Eye (tissue), 1 donor: ENCODE measurements around the gene F2RL3.

Experiments used
- DNase-seq: peaks from one replicate; pipeline ENCODE4 v3.0.0-alpha.2; 2015

F2RL3 gene

DNA sequence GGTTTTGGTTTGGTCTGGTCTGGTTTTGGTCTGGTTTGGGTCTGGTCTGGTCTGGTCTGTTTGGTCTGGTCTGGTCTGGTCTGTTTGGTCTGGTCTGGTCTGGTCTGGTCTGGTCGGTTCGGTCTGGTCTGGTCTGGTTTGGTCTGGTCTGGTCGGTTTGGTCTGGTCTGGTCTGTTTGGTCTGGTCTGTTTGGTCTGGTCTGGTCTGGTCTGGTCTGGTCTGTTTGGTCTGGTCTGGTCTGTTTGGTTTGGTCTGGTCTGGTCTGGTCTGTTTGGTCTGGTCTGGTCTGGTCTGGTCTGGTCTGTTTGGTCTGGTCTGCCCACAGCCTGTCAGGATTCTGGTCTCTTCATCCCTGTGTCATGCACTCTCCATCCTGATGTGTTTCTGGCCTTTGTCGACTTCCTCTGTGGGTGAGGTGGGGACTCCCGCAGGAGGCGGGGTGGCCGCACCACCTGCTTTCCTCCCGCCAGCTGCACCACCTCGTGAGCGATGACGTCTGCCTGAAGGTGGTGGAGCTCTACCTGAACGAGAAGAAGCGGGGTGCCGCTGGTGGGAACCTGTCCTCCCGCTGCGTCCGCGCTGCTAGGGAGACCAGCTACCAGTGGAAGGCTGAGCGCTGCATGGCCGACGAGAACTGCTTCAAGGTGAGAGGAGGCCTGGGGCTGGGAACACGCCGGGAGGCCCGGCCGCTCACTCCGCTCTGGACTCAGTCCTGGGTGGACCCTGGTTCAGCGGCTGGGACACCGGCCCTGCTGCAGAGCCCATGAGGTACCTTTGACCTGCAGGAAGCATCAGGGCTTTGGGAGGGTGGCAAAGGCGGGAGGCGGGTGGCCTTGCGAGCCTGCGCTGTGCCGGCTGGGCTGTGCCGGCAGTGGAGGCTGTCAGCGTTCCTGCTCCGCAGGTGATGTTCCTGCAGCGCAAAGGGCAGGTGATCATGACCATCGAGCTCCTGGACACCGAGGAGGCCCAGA lies 12.9 kb upstream of the F2RL3 start:
- no peak for DNase-seq

GRCh38 chr19:16876904-16877361 lies 11.9 kb upstream of the F2RL3 start:
- DNase-seq = no peak

- no peak for DNase-seq
These were observed 11.2 kb upstream of the F2RL3 start for GRCh38 chr19:16877581-16877980.

DNA sequence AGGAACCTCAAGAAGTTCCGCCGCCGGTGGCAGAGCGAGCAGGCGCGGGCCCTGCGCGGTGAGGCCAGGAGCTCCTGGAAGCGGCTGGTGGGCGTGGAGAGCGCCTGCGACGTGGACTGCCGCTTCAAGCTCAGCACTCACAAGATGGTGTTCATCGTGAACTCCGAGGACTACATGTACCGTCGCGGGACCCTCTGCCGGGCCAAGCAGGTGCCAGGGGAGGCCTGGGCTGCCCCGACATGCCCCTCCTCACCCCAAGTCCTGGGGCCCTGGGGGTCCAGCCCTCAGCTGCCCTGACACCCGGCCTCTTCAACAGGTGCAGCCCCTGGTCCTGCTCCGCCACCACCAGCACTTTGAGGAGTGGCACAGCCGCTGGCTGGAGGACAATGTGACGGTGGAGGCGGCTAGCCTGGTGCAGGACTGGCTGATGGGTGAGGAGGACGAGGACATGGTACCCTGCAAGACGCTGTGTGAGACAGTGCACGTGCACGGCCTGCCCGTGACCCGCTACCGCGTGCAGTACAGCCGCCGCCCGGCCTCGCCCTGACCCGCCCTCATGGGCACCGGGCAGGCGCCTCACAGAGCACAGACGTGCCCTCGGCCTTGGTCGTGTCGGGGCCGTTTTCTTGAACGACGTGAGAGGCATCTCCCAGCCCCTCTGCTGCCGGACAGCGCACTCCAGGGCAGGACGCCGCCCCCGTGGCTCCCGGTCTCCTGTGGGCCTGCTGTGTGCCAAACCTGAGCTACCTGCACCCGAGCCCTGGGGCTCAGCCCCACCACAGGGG lies 10.4 kb upstream of the F2RL3 start:
- DNase-seq = no peak

DNA sequence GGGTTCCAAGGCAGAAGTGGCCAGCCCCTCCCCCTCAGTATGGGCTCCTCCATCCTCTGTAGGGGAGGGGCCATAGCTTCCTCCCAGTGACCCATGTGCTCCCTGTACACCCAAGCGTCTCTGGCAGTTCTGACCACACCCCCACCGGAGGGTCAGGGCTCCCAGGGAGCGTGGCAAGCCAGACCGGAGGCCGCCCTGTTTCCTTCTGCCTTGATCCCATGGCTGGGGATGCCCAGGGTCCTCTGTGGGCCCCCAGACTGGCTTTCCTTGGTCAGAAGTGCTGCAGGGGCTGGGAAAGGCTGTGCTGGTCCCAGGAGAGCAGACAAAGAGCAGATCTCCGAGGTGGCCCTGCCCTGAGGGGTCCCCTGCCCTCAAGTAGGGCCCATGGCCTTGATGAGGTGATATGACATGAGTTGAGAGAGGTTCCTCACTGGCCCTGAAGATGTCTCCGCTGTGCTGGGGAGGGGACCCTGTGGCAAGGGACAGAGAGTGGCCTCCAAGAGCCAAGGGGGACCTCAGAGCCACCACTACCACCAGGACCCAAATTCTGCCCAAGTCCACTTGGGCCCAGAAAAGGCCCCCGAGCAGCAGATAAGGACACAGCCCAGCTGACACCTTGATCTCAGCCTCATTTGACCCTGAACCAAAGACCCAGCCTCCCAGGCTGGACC lies 7.8 kb upstream of the F2RL3 start:
- DNase-seq = no peak

GRCh38 chr19:16882146-16882545 lies 6.7 kb upstream of the F2RL3 start:
- no peak for DNase-seq

DNA sequence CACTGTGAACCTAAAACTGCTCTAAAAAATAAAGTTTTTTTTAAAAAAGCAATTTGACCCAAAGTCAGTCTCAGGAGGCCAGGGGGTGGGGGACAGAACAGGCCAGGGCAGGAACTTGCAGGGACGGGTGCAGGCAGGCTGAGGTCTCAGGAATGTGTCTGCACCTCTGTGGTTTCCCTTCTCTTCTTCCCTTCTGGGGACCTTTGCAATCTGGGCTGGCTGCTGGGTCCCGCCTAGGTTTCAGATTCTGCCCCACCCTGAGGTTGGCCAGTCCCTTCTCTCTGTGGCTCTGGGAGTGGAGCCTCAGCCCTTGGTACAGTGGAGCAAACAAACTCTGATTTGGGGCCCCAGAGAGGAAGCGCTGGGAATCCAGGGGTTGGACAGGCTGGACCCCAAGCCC lies 5.3 kb upstream of the F2RL3 start:
- no peak for DNase-seq

- no peak for DNase-seq
These were observed 3.6 kb upstream of the F2RL3 start for GRCh38 chr19:16885166-16885565.

- DNase-seq = peak; percentile 27
These were observed 2.4 kb upstream of the F2RL3 start for GRCh38 chr19:16886305-16886880.

GRCh38 chr19:16887353-16888265 lies 1.2 kb upstream of the F2RL3 start:
- no peak for DNase-seq

GRCh38 chr19:16889366-16889882 lies 625 bp downstream of the F2RL3 start:
- no peak for DNase-seq

- DNase-seq = no peak
These were observed 1.2 kb downstream of the F2RL3 start for GRCh38 chr19:16889883-16890460.

DNA sequence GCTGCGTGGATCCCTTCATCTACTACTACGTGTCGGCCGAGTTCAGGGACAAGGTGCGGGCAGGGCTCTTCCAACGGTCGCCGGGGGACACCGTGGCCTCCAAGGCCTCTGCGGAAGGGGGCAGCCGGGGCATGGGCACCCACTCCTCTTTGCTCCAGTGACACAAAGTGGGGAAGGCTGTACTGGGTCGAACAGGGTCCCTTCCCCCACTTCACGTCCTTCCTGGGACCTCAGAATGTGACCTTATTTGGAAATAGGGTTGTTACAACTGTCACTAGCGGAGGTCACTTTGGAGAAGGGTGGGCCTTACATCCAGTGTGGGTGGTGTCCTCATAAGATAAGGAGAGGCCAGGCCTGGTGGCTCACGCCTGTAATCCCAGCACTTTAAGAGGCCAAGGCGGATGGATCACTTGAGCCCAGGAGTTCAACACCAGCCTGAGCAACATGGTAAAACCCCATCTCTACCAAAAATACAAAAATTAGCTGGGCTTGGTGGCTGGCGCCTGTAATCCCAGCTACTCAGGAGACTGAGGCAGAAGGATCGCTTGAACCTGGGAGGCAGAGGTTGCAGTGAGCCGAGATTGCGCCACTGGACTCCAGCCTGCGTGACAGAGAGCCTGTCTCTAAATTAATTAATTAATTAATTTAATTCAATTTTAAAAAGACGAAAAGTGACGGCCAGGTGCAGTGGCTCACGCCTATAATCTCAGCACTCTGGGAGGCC lies 1.8 kb downstream of the F2RL3 start:
- DNase-seq = no peak

DNA sequence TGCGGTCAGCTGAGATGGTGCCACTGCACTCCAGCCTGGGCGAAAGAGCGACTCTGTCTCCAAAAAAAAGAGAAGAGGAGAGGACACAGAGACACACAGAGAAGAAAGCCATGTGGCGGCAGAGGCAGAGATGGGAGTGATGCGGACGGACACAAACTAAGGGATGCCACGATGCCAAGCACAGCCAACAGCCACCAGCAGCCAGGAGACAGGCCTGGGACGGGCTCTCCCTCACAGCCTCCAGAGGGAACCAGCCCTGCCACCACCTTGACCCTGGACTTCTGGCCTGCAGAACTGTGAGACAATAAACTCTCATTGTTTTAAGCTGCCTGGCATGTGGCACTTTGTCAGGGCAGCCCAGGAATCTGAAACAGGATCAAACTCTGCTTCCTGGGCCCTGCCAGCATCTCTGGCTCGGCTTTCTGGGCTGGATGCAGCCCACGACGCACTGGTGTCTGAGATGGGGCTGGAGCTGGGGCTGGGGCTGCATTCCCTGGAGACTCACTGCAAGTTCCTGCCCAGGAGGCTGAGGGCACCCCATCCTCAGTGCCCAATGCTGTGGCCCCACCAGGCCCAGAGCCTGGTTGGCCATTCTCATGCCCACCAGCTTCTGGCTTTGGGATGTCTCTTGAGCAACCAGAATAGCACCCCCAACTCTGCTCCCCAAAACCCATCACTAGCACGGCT lies 3.0 kb downstream of the F2RL3 start:
- DNase-seq = no peak

- no peak for DNase-seq
These were observed 3.6 kb downstream of the F2RL3 start for GRCh38 chr19:16892436-16892835.

DNA sequence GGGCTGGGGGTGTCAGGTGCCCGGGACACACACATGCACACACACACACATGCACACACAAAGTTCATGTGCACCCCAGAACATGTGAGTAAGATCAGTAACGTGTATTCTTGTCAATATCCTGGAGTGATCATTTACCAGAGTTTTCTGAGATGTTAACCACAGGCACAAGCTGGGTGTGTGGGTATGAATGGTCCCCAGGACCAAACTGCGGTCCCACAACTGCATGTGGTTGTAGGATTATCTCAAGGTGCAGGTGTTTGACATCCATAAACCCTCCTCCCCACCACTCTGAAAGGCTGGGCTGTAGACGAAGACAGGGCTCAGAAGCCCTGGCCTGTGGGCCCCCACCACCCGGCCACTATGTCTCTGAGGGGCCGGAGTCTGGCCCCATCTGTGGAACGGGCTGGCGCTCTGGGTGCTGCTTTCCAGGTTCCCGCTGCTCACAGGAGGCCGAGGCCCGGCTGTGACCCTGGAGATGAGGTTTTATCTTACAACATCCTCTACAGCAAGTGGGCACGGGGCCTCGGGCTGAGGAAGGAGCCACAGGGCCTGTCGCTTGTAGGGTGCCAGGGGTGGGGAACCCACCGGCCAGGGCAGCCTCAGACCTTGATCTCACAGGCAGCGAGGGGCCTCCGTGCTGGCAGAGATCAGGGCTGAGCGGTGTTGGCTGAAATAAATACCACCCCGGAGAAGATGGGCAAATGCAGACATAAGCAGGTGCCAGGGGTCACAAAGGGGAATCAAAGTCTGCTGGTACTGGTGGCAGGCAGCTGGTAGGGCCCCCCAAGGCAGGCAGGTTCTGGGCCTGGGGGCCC lies 4.3 kb downstream of the F2RL3 start:
- no peak for DNase-seq

DNA sequence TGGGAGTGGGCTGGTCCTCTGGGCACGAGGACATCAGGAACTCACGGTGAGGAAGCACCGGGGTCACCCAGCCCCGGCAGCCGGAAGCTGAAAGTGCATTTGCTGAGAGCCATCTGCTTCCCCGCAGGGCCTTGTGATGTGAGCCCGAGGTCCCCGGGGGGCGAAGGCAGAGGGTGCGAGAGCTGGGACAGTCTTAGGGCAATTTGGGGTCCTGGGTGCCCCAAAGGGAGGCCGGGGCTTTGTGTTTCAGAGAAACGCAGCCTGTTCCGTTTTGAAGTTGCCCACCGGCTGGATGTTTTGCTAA lies 4.8 kb downstream of the F2RL3 start:
- DNase-seq = no peak

GRCh38 chr19:16894080-16894479 lies 5.3 kb downstream of the F2RL3 start:
- no peak for DNase-seq
